SHP77 (cell line): ENCODE results near the gene CACNA2D1.

Source experiments
- DNase-seq, 2 experiments: peaks; one replicate each; lab custom pipeline; 2025; lab: John Stamatoyannopoulos, UW

The CACNA2D1 gene

GRCh38 chr7:81986723-81987470 lies 456.7 kb downstream of the CACNA2D1 start:
- DNase-seq = no peak

- DNase-seq = no peak
Observed at GRCh38 chr7:81983406-81983805, 460.2 kb downstream of the CACNA2D1 start.

GRCh38 chr7:81973117-81973516 lies 470.5 kb downstream of the CACNA2D1 start:
- no peak for DNase-seq

- DNase-seq = no peak
Observed at GRCh38 chr7:81960026-81960425, 483.6 kb downstream of the CACNA2D1 start.

- no peak for DNase-seq
Observed at GRCh38 chr7:81957517-81957916, 486.1 kb downstream of the CACNA2D1 start.

GRCh38 chr7:81956520-81956919 lies 487.1 kb downstream of the CACNA2D1 start:
- DNase-seq = peak; percentile 75 to 83

GRCh38 chr7:81949306-81949705 lies 494.3 kb downstream of the CACNA2D1 start:
- DNase-seq = no peak

- DNase-seq = no peak
Observed at GRCh38 chr7:81944058-81944457, 499.5 kb downstream of the CACNA2D1 start.

GRCh38 chr7:81937091-81937490 lies 506.5 kb downstream of the CACNA2D1 start:
- no peak for DNase-seq

GRCh38 chr7:81934596-81935301 lies 508.8 kb downstream of the CACNA2D1 start:
- no peak for DNase-seq

- no peak for DNase-seq
Observed at GRCh38 chr7:81932936-81933335, 510.6 kb downstream of the CACNA2D1 start.

- no peak for DNase-seq
Observed at GRCh38 chr7:81929386-81929785, 514.2 kb downstream of the CACNA2D1 start.

GRCh38 chr7:81926154-81926553 lies 517.4 kb downstream of the CACNA2D1 start:
- no peak for DNase-seq

- DNase-seq = no peak
Observed at GRCh38 chr7:81925530-81925929, 518.0 kb downstream of the CACNA2D1 start.

GRCh38 chr7:81924494-81924893 lies 519.1 kb downstream of the CACNA2D1 start:
- no peak for DNase-seq

- DNase-seq = no peak
Observed at GRCh38 chr7:81919494-81919893, 524.1 kb downstream of the CACNA2D1 start.

- no peak for DNase-seq
Observed at GRCh38 chr7:81908220-81908619, 535.4 kb downstream of the CACNA2D1 start.

- no peak for DNase-seq
Observed at GRCh38 chr7:81903115-81903514, 540.5 kb downstream of the CACNA2D1 start.

GRCh38 chr7:81902536-81902935 lies 541.0 kb downstream of the CACNA2D1 start:
- no peak for DNase-seq
